ENCODE results near the gene AFAP1L1.

GRCh38 chr5:149386166-149386565 is 114.5 kb downstream of the AFAP1L1 start:
- TF ChIP-seq CTCF (IDR thresholded peaks at IDR 0.05 in 2 of 3, conservative IDR thresholded peaks at IDR 0.05 in 1 of 3; ENCODE audit: insufficient read depth in 2 of 3, low read depth in 1 of 3, low read length in 3 of 3) (no peak), ELF4 (CRISPR knock-in tag; IDR thresholded peaks at IDR 0.05) (no peak), NCOR1 (IDR thresholded peaks at IDR 0.05) (no peak), RFX5 (IDR thresholded peaks at IDR 0.05; ENCODE audit: low read depth, low read length) (no peak)

Measured in K562 (cell line).